ENCODE measurements around the gene SUV39H1.

Gene SUV39H1

GRCh38 chrX:48714573-48714972, 18.0 kb downstream of the SUV39H1 start:
- DNase-seq (ENCODE audit: low spot score), result no peak
- TF ChIP-seq CTCF (IDR thresholded peaks at IDR 0.05; ENCODE audit: extremely low read depth, insufficient read depth, missing control alignments), result no peak
- in situ Hi-C loops (cut with MboI; ENCODE audit: low pct_unique_long_range_greater_than_20kb, low sequenced_read_pairs, unreplicated experiment), result no loop called here

GRCh38 chrX:48715072-48715471, 18.5 kb downstream of the SUV39H1 start:
- no peak for TF ChIP-seq CTCF (IDR thresholded peaks at IDR 0.05; ENCODE audit: extremely low read depth, insufficient read depth, missing control alignments)
- in situ Hi-C loops (cut with MboI; ENCODE audit: low pct_unique_long_range_greater_than_20kb, low sequenced_read_pairs, unreplicated experiment), result no loop called here
- no peak for DNase-seq (ENCODE audit: low spot score)

- DNase-seq (ENCODE audit: low spot score), result no peak
- no peak for TF ChIP-seq CTCF (IDR thresholded peaks at IDR 0.05; ENCODE audit: extremely low read depth, insufficient read depth, missing control alignments)
- in situ Hi-C loops (cut with MboI; ENCODE audit: low pct_unique_long_range_greater_than_20kb, low sequenced_read_pairs, unreplicated experiment), result no loop called here
These were observed 19.5 kb downstream of the SUV39H1 start for GRCh38 chrX:48715876-48716502.

GRCh38 chrX:48719958-48720357, 23.4 kb downstream of the SUV39H1 start:
- no peak for TF ChIP-seq CTCF (IDR thresholded peaks at IDR 0.05; ENCODE audit: extremely low read depth, insufficient read depth, missing control alignments)
- no peak for DNase-seq (ENCODE audit: low spot score)

GRCh38 chrX:48720577-48721250, 24.2 kb downstream of the SUV39H1 start:
- no peak for DNase-seq (ENCODE audit: low spot score)
- TF ChIP-seq CTCF (IDR thresholded peaks at IDR 0.05; ENCODE audit: extremely low read depth, insufficient read depth, missing control alignments), result no peak
- in situ Hi-C loops (cut with MboI; ENCODE audit: low pct_unique_long_range_greater_than_20kb, low sequenced_read_pairs, unreplicated experiment), result no loop called here

More at GRCh38 chrX:48719958-48720357, 23.4 kb downstream of the SUV39H1 start:
- in situ Hi-C loops (cut with MboI; ENCODE audit: low pct_unique_long_range_greater_than_20kb, low sequenced_read_pairs, unreplicated experiment), result no loop called here

- no peak for DNase-seq (ENCODE audit: low spot score)
- in situ Hi-C loops (cut with MboI; ENCODE audit: low pct_unique_long_range_greater_than_20kb, low sequenced_read_pairs, unreplicated experiment), result no loop called here
- no peak for TF ChIP-seq CTCF (IDR thresholded peaks at IDR 0.05; ENCODE audit: extremely low read depth, insufficient read depth, missing control alignments)
These were observed 25.4 kb downstream of the SUV39H1 start for GRCh38 chrX:48721916-48722315.

Measured in GM13977 (cell line).